BLaER1 (cell line): ENCODE results near the gene APOM.
A peak's percentile ranks its signal among the peaks of the same experiment; 100 is the strongest.

Experiments
- H3K27ac ChIP-seq: shearing (Covaris generic); formaldehyde crosslinking; 2 replicates; pipeline ENCODE4 v1.8.1; 2022
- H3K27me3 ChIP-seq: shearing (Covaris generic); formaldehyde crosslinking; 2 replicates; pipeline ENCODE4 v1.8.1; 2022
- H3K36me3 ChIP-seq: shearing (Covaris generic); formaldehyde crosslinking; 2 replicates; pipeline ENCODE4 v1.8.1; 2022
- H3K4me1 ChIP-seq: shearing (Covaris generic); formaldehyde crosslinking; 2 replicates; pipeline ENCODE4 v1.8.1; 2022
- H3K4me2 ChIP-seq: shearing (Covaris generic); formaldehyde crosslinking; 2 replicates; pipeline ENCODE4 v1.8.1; 2022
- H3K4me3 ChIP-seq: shearing (Covaris generic); formaldehyde crosslinking; 2 replicates; pipeline ENCODE4 v1.8.1; 2022
- H3K9ac ChIP-seq: shearing (Covaris generic); formaldehyde crosslinking; 2 replicates; pipeline ENCODE4 v1.8.1; 2022
- H3K9me3 ChIP-seq: shearing (Covaris generic); formaldehyde crosslinking; 2 replicates; pipeline ENCODE4 v1.8.1; 2022
- H4K20me1 ChIP-seq: shearing (Covaris generic); formaldehyde crosslinking; 2 replicates; pipeline ENCODE4 v1.8.1; 2022
- Cebpa-rat ChIP-seq: shearing (Covaris generic); IDR thresholded peaks from 2 replicates; pipeline ENCODE4 v1.8.1; 2022

The APOM gene

GRCh38 chr6:31657406-31658157 is 1.9 kb downstream of the APOM start:
- no peak overlapping the region for H3K4me3 ChIP-seq
- peaks cover 74% of the 10 kb centered on the region for H3K4me1 ChIP-seq
- H3K4me2 ChIP-seq: peak overlapping the region; percentile 100
- peaks cover 15% of the 10 kb centered on the region; the same call in 1 of the 2 replicates for H4K20me1 ChIP-seq
- no peak overlapping the region; the same call in 1 of the 2 replicates for H3K9ac ChIP-seq
- H3K27ac ChIP-seq: no peak overlapping the region
- H3K27me3 ChIP-seq: no peaks in the 10 kb centered on the region
- H3K9me3 ChIP-seq: no peaks in the 10 kb centered on the region
- peaks cover 45% of the 10 kb centered on the region for H3K36me3 ChIP-seq
- no peak for TF ChIP-seq Cebpa-rat

GRCh38 chr6:31658158-31658688 is 2.5 kb downstream of the APOM start:
- no peak overlapping the region for H3K27ac ChIP-seq
- H3K4me1 ChIP-seq: peaks cover 78% of the 10 kb centered on the region
- H3K4me3 ChIP-seq: no peak overlapping the region
- no peaks in the 10 kb centered on the region for H3K27me3 ChIP-seq
- H3K36me3 ChIP-seq: peaks cover 49% of the 10 kb centered on the region
- peak overlapping the region; percentile 91 for H3K9ac ChIP-seq
- peaks cover 15% of the 10 kb centered on the region; the same call in 1 of the 2 replicates for H4K20me1 ChIP-seq
- TF ChIP-seq Cebpa-rat: no peak
- H3K4me2 ChIP-seq: peak overlapping the region; percentile 100
- no peaks in the 10 kb centered on the region for H3K9me3 ChIP-seq

DNA sequence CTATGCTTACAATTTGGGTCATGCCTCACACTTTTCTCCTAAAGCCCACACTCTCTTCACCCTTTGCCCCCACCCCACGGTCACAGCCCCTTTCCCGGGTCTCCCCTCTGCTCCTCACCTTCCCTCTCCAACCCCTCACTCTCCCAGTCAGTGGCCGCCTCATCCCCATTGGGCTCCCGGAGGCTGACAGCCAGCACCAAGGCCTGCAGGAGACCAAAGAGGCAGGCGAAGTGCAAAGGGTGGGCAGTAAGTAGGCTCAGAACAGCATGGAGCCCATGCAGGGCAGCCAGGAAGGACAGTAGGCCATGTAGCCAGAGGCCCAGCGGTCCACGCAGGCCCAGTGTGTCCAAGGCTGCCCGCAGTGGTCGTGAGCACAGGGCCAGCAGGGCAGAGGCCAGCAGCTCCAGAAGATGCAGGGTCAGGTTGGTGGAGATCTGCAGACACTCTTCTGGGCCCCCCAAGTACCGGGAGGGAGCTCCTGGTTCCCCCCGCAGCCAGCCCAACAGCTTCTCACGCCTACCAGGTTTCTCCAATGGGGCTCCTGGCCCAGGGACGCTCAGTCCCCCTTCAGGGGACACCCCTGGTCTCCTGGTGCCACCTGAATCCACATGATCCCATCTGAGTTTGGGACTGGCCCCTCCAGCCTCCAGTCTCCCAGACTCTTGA is 3.4 kb downstream of the APOM start:
- Histone ChIP-seq H3K9ac (peak overlapping the region; percentile 91), H3K27ac (peak overlapping the region; percentile 90), H4K20me1 (peaks cover 15% of the 10 kb centered on the region; the same call in 1 of the 2 replicates), H3K27me3 (no peaks in the 10 kb centered on the region), H3K9me3 (no peaks in the 10 kb centered on the region), H3K4me3 (peak overlapping the region; percentile 79), H3K36me3 (peaks cover 49% of the 10 kb centered on the region), H3K4me2 (peak overlapping the region; percentile 100), H3K4me1 (peaks cover 81% of the 10 kb centered on the region)
- no peak for TF ChIP-seq Cebpa-rat

DNA sequence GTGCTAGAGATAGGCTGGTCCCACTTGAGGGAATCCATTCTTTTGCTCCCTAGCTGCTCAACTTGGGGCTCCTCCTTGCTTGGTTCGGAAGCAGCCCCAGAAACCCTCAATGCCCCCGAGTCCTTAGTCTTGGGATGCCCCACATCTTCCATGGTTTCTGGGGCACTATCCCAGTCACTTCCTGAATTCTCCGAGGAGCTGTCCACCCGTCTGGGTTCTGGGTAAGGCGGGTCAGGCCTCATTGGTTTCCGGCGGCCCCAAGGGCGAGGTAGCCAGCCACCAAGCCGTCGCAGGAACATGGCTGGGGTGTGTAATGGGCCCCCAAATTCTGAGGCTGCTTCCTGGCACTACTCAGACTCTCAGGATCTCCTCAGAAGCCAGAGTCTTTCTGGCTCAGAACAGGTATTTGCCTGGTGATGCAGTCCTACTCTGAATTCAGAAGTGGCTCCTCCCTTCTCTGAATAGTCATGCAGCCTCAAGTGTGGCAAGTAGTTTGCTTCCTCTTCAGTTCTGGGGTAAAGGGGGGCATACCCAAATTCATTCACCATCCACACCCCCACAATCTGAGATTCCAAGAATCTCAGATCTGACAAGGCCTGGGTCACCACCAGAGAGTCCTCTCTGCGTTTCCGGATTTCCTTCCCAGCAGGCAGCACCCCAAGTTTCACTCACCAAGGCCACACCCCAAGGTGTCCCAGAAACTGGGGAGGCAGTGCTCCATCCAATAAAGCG is 4.1 kb downstream of the APOM start:
- Histone ChIP-seq H3K27me3 (no peaks in the 10 kb centered on the region), H3K9me3 (no peaks in the 10 kb centered on the region), H3K36me3 (peaks cover 49% of the 10 kb centered on the region), H3K27ac (peak overlapping the region; percentile 90), H3K4me3 (peak overlapping the region; percentile 79), H3K4me1 (peaks cover 77% of the 10 kb centered on the region), H3K4me2 (peak overlapping the region; percentile 100), H4K20me1 (peaks cover 15% of the 10 kb centered on the region; the same call in 1 of the 2 replicates), H3K9ac (peak overlapping the region; percentile 91)
- no peak for TF ChIP-seq Cebpa-rat

GRCh38 chr6:31660381-31661261 is 4.9 kb downstream of the APOM start, which contains the start of gene C6orf47:
Gene C6orf47 (minus strand): TSS chr6:31660778. CDS start chr6:31659947, 831 bp downstream.
- peak within 1 kb of the TSS; percentile 90 for H3K27ac ChIP-seq
- peaks cover 69% of the 10 kb centered on the region for H3K4me1 ChIP-seq
- peak within 1 kb of the TSS; percentile 100 for H3K4me2 ChIP-seq
- H3K9me3 ChIP-seq: no peaks in the 10 kb centered on the region
- peaks cover 15% of the 10 kb centered on the region; the same call in 1 of the 2 replicates for H4K20me1 ChIP-seq
- peaks cover 41% of the 10 kb centered on the region for H3K36me3 ChIP-seq
- no peaks in the 10 kb centered on the region for H3K27me3 ChIP-seq
- peak within 1 kb of the TSS; percentile 79 for H3K4me3 ChIP-seq
- no peak for TF ChIP-seq Cebpa-rat
- peak within 1 kb of the TSS; percentile 91 for H3K9ac ChIP-seq

DNA sequence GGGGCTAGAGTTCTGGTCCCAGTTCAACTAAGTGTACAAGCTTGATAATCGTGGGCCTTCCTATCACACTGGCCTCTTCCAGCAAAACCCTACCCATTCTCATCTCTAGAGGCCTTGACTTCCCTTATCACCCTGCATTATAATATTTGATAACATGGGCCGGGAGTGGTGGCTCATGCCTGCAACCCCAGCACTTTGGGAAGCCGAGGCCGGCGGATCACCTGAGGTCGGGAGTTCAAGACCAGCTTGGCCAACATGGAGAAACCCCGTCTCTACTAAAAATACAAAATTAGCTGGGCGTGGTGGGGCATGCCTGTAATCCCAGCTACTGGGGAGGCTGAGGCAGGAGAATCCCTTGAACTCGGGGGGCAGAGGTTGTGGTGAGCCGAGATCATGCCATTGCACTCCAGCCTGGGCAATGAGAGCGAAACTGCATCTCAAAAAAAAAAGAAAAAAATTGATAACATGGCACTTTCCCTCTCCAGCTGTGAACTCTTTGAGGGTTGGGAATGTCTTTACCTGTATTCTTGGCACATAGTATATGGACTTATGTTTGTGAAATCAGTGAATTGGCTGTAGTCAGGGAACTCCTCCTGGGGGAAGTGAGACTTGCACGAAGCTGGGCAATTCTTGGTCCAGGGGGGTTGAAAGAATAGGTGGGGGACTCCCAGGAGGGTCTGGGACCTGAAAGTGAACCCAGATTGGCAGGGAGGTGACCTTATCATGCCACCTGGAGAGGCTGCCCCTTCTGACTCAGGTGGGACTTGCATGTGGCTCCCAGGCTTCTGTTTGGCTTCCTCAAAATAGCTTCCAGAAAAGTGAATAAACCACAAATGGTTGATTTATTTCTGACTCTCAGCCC is 5.8 kb downstream of the APOM start:
- no peaks in the 10 kb centered on the region for H3K27me3 ChIP-seq
- peaks cover 15% of the 10 kb centered on the region; the same call in 1 of the 2 replicates for H4K20me1 ChIP-seq
- H3K27ac ChIP-seq: peak overlapping the region; percentile 90
- peaks cover 66% of the 10 kb centered on the region for H3K4me1 ChIP-seq
- no peak for TF ChIP-seq Cebpa-rat
- H3K9ac ChIP-seq: peak overlapping the region; percentile 91
- H3K9me3 ChIP-seq: no peaks in the 10 kb centered on the region
- peak overlapping the region; percentile 79 for H3K4me3 ChIP-seq
- H3K4me2 ChIP-seq: peak overlapping the region; percentile 100
- peaks cover 33% of the 10 kb centered on the region for H3K36me3 ChIP-seq

- Histone ChIP-seq H3K4me2 (peak overlapping the region; percentile 100), H3K36me3 (peaks cover 33% of the 10 kb centered on the region), H3K27me3 (no peaks in the 10 kb centered on the region), H3K9me3 (no peaks in the 10 kb centered on the region), H3K4me1 (peaks cover 73% of the 10 kb centered on the region), H3K9ac (peak overlapping the region; percentile 91; the same call in 1 of the 2 replicates), H4K20me1 (peaks cover 15% of the 10 kb centered on the region; the same call in 1 of the 2 replicates), H3K27ac (0 out of 2 replicates have a peak overlapping the region, but pooled peaks have one; percentile 16), H3K4me3 (no peak overlapping the region)
- TF ChIP-seq Cebpa-rat: no peak
Measured at GRCh38 chr6:31662124-31662723, 6.5 kb downstream of the APOM start.
